BE2C (cell line): ENCODE results near the gene PAX5.

Experiments used
- DNase-seq: peaks from one replicate; pipeline ENCODE4 v3.0.0-alpha.2; 2020
- H3K27me3 ChIP-seq: fragments of 250-450 bp; sonication (Bioruptor Pico); 2 replicates; pipeline ENCODE4 v1.5.1; 2020; ENCODE audit warnings: mild to moderate bottlenecking
- H3K36me3 ChIP-seq: fragments of 250-450 bp; sonication (Bioruptor Pico); 2 replicates; pipeline ENCODE4 v1.5.1; 2020; ENCODE audit warnings: mild to moderate bottlenecking
- H3K4me1 ChIP-seq: fragments of 250-450 bp; sonication (Bioruptor Pico); 2 replicates; pipeline ENCODE4 v1.5.1; 2020
- H3K4me3 ChIP-seq: 2 replicates; pipeline ENCODE4 v1.5.1; 2011; ENCODE audit warnings: low read depth, low read length
- H3K9me3 ChIP-seq: fragments of 250-450 bp; sonication (Bioruptor Pico); 2 replicates; pipeline ENCODE4 v1.5.1; 2020
- TF ChIP-seq, protein P1 (sequence below): IDR thresholded peaks from 2 replicates; pipeline ENCODE4 v1.5.1; 2012; ENCODE audit warnings: mild to moderate bottlenecking, low read depth, low read length

PAX5 gene

DNA sequence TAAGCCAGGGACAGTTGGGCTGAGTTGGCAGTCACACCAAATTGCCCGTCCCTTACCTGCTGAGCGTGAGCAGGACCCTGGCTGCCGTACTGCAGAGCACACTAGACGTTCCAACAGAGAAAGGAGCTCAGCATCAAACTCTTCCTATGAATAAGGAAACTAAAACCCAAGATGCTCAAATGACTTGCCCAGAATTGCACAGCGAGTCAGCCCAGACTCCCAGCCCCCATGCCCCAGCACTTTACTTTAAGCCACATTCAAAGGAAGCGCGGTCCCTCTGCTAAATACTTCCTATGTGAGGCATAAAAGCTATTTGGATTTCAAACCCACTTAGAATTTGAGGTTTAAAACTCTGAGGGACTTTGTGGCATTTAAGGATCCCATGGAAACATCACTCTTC is 23.9 kb downstream of the PAX5 start:
- Histone ChIP-seq H3K4me1 (no peaks in the 10 kb centered on the region), H3K36me3 (peaks cover 67% of the 10 kb centered on the region), H3K27me3 (no peaks in the 10 kb centered on the region), H3K9me3 (no peaks in the 10 kb centered on the region), H3K4me3 (no peak overlapping the region)
- DNase-seq, result no peak
- TF ChIP-seq, protein P1, sequence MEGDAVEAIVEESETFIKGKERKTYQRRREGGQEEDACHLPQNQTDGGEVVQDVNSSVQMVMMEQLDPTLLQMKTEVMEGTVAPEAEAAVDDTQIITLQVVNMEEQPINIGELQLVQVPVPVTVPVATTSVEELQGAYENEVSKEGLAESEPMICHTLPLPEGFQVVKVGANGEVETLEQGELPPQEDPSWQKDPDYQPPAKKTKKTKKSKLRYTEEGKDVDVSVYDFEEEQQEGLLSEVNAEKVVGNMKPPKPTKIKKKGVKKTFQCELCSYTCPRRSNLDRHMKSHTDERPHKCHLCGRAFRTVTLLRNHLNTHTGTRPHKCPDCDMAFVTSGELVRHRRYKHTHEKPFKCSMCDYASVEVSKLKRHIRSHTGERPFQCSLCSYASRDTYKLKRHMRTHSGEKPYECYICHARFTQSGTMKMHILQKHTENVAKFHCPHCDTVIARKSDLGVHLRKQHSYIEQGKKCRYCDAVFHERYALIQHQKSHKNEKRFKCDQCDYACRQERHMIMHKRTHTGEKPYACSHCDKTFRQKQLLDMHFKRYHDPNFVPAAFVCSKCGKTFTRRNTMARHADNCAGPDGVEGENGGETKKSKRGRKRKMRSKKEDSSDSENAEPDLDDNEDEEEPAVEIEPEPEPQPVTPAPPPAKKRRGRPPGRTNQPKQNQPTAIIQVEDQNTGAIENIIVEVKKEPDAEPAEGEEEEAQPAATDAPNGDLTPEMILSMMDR, result no peak

DNA sequence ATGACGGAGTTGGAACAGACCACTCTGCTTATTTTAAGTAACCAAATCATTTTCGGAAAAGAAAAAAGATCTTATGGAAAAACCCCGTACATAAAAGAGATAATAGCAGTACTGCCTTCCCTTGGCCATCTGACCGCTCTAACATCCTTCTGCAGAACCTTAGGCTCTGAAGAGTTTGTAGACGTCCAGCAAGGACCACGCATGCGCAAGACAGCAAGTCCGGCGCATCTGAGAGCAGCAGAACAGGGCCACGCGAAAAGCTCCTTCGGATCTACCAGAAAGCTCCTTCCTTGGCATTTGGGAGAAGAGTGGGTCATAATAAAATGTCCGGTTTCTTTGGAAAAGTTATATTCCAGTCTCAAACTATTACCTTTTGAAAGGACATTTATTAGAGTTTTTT is 26.8 kb downstream of the PAX5 start:
- Histone ChIP-seq H3K9me3 (no peaks in the 10 kb centered on the region), H3K4me1 (no peaks in the 10 kb centered on the region), H3K36me3 (peaks cover 61% of the 10 kb centered on the region), H3K27me3 (no peaks in the 10 kb centered on the region), H3K4me3 (no peak overlapping the region)
- TF ChIP-seq, protein P1, result no peak
- DNase-seq, result no peak

DNA sequence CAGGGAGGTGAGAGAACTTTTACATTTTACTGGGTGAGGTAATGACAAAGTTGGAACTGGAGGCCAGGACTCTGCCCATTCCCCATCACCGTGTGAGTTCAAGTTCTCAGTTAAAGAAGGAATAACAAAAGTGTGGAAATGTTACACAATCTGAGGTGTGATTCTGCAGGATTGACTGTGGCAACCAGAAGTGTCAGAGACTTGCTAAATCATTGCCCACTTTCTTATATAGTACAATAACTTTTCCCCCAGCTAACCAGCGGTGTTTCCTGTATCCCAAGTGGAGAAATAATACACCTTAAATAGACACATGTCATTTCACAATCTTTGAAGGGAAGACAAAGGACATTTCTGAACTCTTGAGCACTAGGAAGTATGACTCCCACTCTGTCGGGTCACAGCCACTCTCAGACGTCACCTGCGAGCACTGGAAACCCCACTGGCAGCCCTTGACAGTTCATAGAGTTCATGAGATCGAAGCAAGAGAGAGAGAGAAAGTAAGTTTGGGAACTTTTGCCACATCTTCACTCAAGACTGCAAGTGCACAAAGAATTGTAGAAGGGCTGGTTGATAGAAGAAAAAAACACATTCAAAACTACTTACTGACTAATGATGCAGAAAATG is 28.4 kb downstream of the PAX5 start:
- no peaks in the 10 kb centered on the region for H3K27me3 ChIP-seq
- DNase-seq, result no peak
- TF ChIP-seq, protein P1, result no peak
- H3K4me3 ChIP-seq, result no peak overlapping the region
- no peaks in the 10 kb centered on the region for H3K9me3 ChIP-seq
- H3K4me1 ChIP-seq, result no peaks in the 10 kb centered on the region; the same call in 1 of the 2 replicates
- H3K36me3 ChIP-seq, result peaks cover 60% of the 10 kb centered on the region

DNA sequence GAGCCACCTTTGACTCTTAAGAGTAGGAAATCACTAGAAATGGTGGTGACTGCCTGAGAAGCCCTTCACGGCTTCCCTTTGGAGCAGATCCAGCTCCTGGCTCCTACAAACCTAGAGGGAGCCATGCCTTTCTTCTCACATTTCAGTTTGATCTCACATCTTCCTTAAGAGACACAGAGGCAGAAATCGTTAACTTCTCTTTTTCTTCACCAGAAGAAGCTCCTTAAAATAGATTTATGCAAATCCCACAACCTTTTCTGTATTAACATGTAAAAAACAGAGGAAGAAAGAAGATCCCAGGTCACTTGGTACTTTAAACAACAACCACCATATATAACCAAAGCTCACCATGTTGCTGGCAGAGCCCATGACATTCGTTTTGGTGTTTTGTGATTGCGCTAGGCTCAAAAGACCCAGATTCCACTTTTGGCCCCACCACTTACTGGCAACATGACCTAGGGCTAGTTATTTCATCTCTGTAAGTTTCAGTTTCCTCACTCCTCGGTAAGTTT is 29.6 kb downstream of the PAX5 start:
- Histone ChIP-seq H3K27me3 (no peaks in the 10 kb centered on the region), H3K4me1 (no peaks in the 10 kb centered on the region; the same call in 1 of the 2 replicates), H3K9me3 (no peaks in the 10 kb centered on the region), H3K36me3 (peaks cover 63% of the 10 kb centered on the region), H3K4me3 (no peak overlapping the region)
- no peak for DNase-seq
- TF ChIP-seq, protein P1, result no peak

DNA sequence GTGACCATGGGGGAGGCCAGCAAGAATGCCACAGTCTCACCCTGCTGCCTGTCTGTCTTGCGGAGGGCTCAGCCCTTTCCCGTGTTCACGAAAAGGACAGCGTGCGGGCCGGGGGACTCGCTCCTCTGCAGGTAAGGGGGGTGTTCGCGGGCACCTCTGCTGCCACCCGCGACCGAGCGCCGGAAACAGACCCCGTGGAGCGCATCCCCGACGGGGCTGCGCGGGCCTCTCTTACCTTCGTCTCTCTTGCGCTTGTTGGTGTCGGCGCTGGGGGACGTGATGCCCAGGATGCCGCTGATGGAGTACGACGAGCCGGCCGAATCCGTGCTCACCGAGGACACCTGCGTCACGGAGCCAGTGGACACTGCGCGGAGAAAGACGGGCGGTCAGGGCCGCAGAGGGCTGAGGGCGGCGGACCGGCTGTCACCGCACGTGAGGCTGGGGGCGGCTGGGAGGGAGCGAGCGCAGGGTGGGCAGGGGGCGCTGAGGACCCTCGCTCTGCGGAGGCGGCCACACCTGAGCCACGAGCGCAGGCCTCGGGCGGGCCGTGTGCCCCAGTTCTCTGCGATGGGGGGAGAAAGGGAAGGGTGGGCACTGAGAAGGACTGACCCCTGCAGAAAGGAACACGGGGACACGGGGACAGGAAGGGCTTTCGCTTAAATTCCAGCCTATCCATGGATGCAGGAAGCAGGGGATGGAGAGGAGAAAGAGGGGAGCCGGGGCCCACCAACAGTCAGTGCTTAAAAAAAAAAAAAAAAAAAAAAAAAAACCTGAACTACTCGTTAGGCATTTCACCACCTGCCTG is 31.5 kb downstream of the PAX5 start:
- Histone ChIP-seq H3K9me3 (no peaks in the 10 kb centered on the region), H3K27me3 (no peaks in the 10 kb centered on the region), H3K4me3 (no peak overlapping the region), H3K4me1 (no peaks in the 10 kb centered on the region; the same call in 1 of the 2 replicates), H3K36me3 (peaks cover 60% of the 10 kb centered on the region)
- TF ChIP-seq, protein P1, result no peak
- DNase-seq, result no peak

DNA sequence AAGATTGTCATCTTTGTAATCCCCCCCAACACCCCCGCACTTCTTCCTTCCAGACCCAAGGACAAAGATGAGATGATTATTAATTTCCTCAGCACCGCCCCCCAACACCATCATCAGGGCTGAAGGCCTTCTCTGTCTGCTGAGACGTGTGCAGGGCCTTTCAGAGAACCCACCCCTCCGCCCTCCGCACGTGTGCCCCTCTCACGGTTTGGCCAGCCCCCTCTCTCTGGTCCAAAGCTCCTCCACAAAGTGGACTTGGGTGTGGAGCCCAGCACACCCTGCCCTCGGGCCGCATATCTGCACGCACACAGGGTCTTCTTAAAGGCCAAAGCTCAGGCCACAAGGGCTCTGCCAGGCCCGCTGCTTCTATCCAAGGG is 32.0 kb downstream of the PAX5 start:
- Histone ChIP-seq H3K36me3 (peaks cover 59% of the 10 kb centered on the region), H3K27me3 (no peaks in the 10 kb centered on the region)

More for the DNA sequence above, 32.0 kb downstream of the PAX5 start:
- no peak for DNase-seq
- Histone ChIP-seq H3K4me3 (no peak overlapping the region), H3K9me3 (no peaks in the 10 kb centered on the region), H3K4me1 (no peaks in the 10 kb centered on the region; the same call in 1 of the 2 replicates)
- TF ChIP-seq, protein P1, result no peak
